KMS-11 (cell line): Measurements from ENCODE around the gene TRERF1.

Experiments
- H2AFZ ChIP-seq: fragments of 200-600 bp; sonication (generic); 2 replicates; pipeline ENCODE4 v1.6.1; 2016; ENCODE audit warnings: antibody characterized with exemption, mixed run types, low read depth
- H3K27ac ChIP-seq: fragments of 200-600 bp; sonication (generic); 2 replicates; pipeline ENCODE4 v1.6.1; 2016; ENCODE audit warnings: mild to moderate bottlenecking, mixed run types
- H3K27me3 ChIP-seq: fragments of 200-600 bp; sonication (generic); 2 replicates; pipeline ENCODE4 v1.6.1; 2017; ENCODE audit warnings: mild to moderate bottlenecking, low read depth, mixed run types, moderate library complexity; ENCODE audit not compliant: insufficient read depth
- H3K36me3 ChIP-seq: fragments of 200-600 bp; sonication (generic); 2 replicates; pipeline ENCODE4 v1.6.1; 2017; ENCODE audit warnings: mild to moderate bottlenecking, mixed run types; ENCODE audit not compliant: insufficient read depth
- H3K4me1 ChIP-seq: fragments of 200-600 bp; sonication (generic); 2 replicates; pipeline ENCODE4 v1.6.1; 2016; ENCODE audit warnings: mild to moderate bottlenecking, low read depth, mixed run types; ENCODE audit not compliant: poor library complexity, severe bottlenecking
- H3K4me2 ChIP-seq: fragments of 200-600 bp; sonication (generic); 2 replicates; pipeline ENCODE4 v1.7.0; 2016; ENCODE audit warnings: mild to moderate bottlenecking, mixed run types
- H3K4me3 ChIP-seq: fragments of 200-600 bp; sonication (generic); IDR thresholded peaks from 2 replicates; pipeline ENCODE4 v1.6.1; 2017; ENCODE audit warnings: low read depth, low read length, mixed read lengths; ENCODE audit not compliant: insufficient read depth
- H3K79me2 ChIP-seq: fragments of 200-600 bp; sonication (generic); 2 replicates; pipeline ENCODE4 v1.6.1; 2016; ENCODE audit warnings: low read depth, mixed run types; ENCODE audit not compliant: insufficient read depth
- H3K9ac ChIP-seq: fragments of 200-600 bp; sonication (generic); 2 replicates; pipeline ENCODE4 v1.6.1; 2016; ENCODE audit warnings: mild to moderate bottlenecking, mixed run types
- H4K20me1 ChIP-seq: fragments of 200-600 bp; sonication (generic); 2 replicates; pipeline ENCODE4 v1.6.1; 2016; ENCODE audit warnings: mild to moderate bottlenecking, mixed run types; ENCODE audit not compliant: insufficient read depth
- CTCF ChIP-seq: fragments of 200-600 bp; sonication (generic); conservative IDR thresholded peaks from 2 replicates; pipeline ENCODE4 v1.6.1; 2017; ENCODE audit warnings: low read depth, mild to moderate bottlenecking, antibody characterized with exemption, low read length, moderate library complexity, mixed read lengths

The TRERF1 gene

GRCh38 chr6:42313038-42313437 lies 138.7 kb downstream of the TRERF1 start:
- TF ChIP-seq CTCF = no peak
- Histone ChIP-seq H3K27me3 (no peaks in the 10 kb centered on the region), H2AFZ (no peak overlapping the region), H3K36me3 (no peaks in the 10 kb centered on the region), H3K4me3 (no peak overlapping the region), H4K20me1 (no peaks in the 10 kb centered on the region), H3K4me1 (no peaks in the 10 kb centered on the region), H3K4me2 (no peak overlapping the region), H3K27ac (no peak overlapping the region), H3K79me2 (no peaks in the 10 kb centered on the region), H3K9ac (no peak overlapping the region)

GRCh38 chr6:42307141-42307470 lies 144.6 kb downstream of the TRERF1 start:
- no peaks in the 10 kb centered on the region for H3K4me1 ChIP-seq
- H3K9ac ChIP-seq = no peak overlapping the region
- no peak overlapping the region for H3K4me3 ChIP-seq
- TF ChIP-seq CTCF = no peak
- H3K79me2 ChIP-seq = no peaks in the 10 kb centered on the region
- H3K27me3 ChIP-seq = no peaks in the 10 kb centered on the region
- H3K4me2 ChIP-seq = no peak overlapping the region
- no peaks in the 10 kb centered on the region for H4K20me1 ChIP-seq
- no peak overlapping the region for H2AFZ ChIP-seq
- H3K36me3 ChIP-seq = no peaks in the 10 kb centered on the region
- H3K27ac ChIP-seq = no peak overlapping the region

- no peak for TF ChIP-seq CTCF
Measured at GRCh38 chr6:42306439-42307140, 145.1 kb downstream of the TRERF1 start.

GRCh38 chr6:42304053-42304712 lies 147.5 kb downstream of the TRERF1 start:
- TF ChIP-seq CTCF = no peak
- Histone ChIP-seq H2AFZ (no peak overlapping the region), H3K79me2 (no peaks in the 10 kb centered on the region), H3K9ac (no peak overlapping the region), H3K27ac (no peak overlapping the region), H4K20me1 (no peaks in the 10 kb centered on the region), H3K4me3 (no peak overlapping the region), H3K27me3 (no peaks in the 10 kb centered on the region), H3K4me1 (no peaks in the 10 kb centered on the region), H3K36me3 (no peaks in the 10 kb centered on the region), H3K4me2 (no peak overlapping the region)

More at GRCh38 chr6:42306439-42307140, 145.1 kb downstream of the TRERF1 start:
- Histone ChIP-seq H3K36me3 (no peaks in the 10 kb centered on the region), H3K27me3 (no peaks in the 10 kb centered on the region), H2AFZ (no peak overlapping the region), H3K4me2 (no peak overlapping the region), H3K4me3 (no peak overlapping the region), H3K9ac (no peak overlapping the region), H3K79me2 (no peaks in the 10 kb centered on the region), H4K20me1 (no peaks in the 10 kb centered on the region), H3K4me1 (no peaks in the 10 kb centered on the region), H3K27ac (no peak overlapping the region)
